Chondrocyte (in vitro differentiated cells): ENCODE results near the gene DSCAM. TPM values are rescaled to one million over a fixed set of nuclear protein-coding genes. Genes with fewer than 3 reads are reported as not detected.

ENCODE experiments used
- DNase-seq: peaks from one replicate; pipeline ENCODE4 v3.0.0; 2021; ENCODE audit warnings: mixed read lengths, low spot score
- H3K27ac Mint-ChIP-seq: one replicate; pipeline ENCODE4 v1.8.0; 2021; ENCODE audit warnings: mild to moderate bottlenecking, moderate library complexity, mixed read lengths; ENCODE audit not compliant: unreplicated experiment
- H3K27me3 Mint-ChIP-seq: 2 replicates; pipeline ENCODE4 v1.8.0; 2021; ENCODE audit warnings: low read depth, mixed read lengths
- H3K36me3 Mint-ChIP-seq: 2 replicates; pipeline ENCODE4 v1.8.0; 2021; ENCODE audit warnings: low read depth, mixed read lengths
- H3K4me1 Mint-ChIP-seq: 2 replicates; pipeline ENCODE4 v1.8.0; 2021; ENCODE audit warnings: low read depth, mild to moderate bottlenecking, mixed read lengths
- H3K4me3 Mint-ChIP-seq: one replicate; pipeline ENCODE4 v1.8.0; 2021; ENCODE audit warnings: mild to moderate bottlenecking, moderate library complexity, mixed read lengths; ENCODE audit not compliant: unreplicated experiment
- H3K9me3 Mint-ChIP-seq: 2 replicates; pipeline ENCODE4 v1.8.0; 2021; ENCODE audit warnings: low read depth, mixed read lengths
- CTCF ChIP-seq: fragments of 200-600 bp; sonication (generic); IDR thresholded peaks from 2 replicates; pipeline ENCODE4 v1.5.0; 2021; ENCODE audit warnings: antibody characterized with exemption, mild to moderate bottlenecking, moderate library complexity
- total RNA-seq: library from RNA; stranded (reverse); gene quantifications from 3 replicates; pipeline ENCODE4 v1.2.1, GENCODE V29; 2021

DSCAM gene
- total RNA-seq, 1 donor from 2014 or later = not detected

DNA sequence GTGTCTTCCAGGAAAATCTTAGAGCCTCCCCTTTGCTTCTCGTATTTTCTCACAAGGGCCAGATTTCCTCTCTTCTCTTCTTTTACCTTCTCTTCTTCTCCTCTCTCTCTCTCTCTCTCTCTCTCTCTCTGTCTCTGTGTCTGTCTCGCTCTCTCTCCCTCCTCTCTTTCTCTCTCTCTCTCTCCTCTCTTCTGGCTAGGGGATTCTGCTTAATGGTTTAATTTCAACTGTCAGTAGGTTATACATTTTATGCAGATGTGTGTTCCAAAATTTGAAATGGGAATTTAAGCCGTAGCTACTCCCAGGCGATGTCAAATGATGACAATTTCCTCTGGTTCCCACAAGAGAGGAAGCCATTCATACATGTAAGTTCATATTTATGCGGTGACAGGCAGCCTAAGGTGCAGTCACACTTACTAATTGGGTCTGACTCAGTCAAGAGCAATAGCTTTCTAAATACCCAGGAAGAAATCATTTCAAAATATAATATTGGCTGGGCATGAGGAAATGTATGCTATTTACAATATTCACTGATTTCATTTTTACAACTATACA lies 1.4 kb downstream of the DSCAM start:
- H3K9me3 Mint-ChIP-seq = no peaks in the 10 kb centered on the region
- H3K4me3 Mint-ChIP-seq = no peak overlapping the region
- DNase-seq = no peak
- no peak for TF ChIP-seq CTCF
- H3K36me3 Mint-ChIP-seq = no peaks in the 10 kb centered on the region
- no peak overlapping the region for H3K27ac Mint-ChIP-seq
- peaks cover 53% of the 10 kb centered on the region for H3K27me3 Mint-ChIP-seq
- H3K4me1 Mint-ChIP-seq = peaks cover 19% of the 10 kb centered on the region

DNA sequence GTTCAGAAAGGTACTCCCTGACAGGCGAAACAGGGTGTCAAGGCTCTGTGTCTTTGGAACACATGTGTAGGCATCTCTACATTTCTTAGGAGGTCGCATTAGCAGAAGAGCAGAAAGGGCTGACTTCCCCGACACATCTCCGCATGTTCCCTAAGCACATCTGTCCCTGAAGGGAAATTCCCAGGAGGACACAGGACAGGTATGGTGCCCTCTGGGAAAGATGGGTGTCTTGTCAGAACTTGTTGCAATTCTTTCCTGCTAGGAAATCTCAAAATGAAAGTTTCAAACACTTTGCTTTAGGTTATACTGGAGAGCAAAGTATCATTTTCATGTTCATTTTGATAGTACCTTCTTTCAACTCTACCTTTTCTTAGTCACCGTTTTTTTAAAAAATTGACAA lies 2.0 kb downstream of the DSCAM start:
- Mint-ChIP-seq H3K27ac (no peak overlapping the region), H3K4me3 (no peak overlapping the region), H3K9me3 (no peaks in the 10 kb centered on the region), H3K27me3 (peaks cover 58% of the 10 kb centered on the region), H3K36me3 (no peaks in the 10 kb centered on the region), H3K4me1 (peaks cover 22% of the 10 kb centered on the region)
- no peak for TF ChIP-seq CTCF
- DNase-seq = no peak

- peaks cover 46% of the 10 kb centered on the region for H3K27me3 Mint-ChIP-seq
- H3K9me3 Mint-ChIP-seq = no peaks in the 10 kb centered on the region
- no peak overlapping the region for H3K4me3 Mint-ChIP-seq
- TF ChIP-seq CTCF = peak; percentile 35
- H3K27ac Mint-ChIP-seq = no peak overlapping the region
- H3K4me1 Mint-ChIP-seq = peaks cover 24% of the 10 kb centered on the region
- no peak for DNase-seq
- H3K36me3 Mint-ChIP-seq = no peaks in the 10 kb centered on the region
These were observed 4.8 kb downstream of the DSCAM start for GRCh38 chr21:40842197-40842552.

DNA sequence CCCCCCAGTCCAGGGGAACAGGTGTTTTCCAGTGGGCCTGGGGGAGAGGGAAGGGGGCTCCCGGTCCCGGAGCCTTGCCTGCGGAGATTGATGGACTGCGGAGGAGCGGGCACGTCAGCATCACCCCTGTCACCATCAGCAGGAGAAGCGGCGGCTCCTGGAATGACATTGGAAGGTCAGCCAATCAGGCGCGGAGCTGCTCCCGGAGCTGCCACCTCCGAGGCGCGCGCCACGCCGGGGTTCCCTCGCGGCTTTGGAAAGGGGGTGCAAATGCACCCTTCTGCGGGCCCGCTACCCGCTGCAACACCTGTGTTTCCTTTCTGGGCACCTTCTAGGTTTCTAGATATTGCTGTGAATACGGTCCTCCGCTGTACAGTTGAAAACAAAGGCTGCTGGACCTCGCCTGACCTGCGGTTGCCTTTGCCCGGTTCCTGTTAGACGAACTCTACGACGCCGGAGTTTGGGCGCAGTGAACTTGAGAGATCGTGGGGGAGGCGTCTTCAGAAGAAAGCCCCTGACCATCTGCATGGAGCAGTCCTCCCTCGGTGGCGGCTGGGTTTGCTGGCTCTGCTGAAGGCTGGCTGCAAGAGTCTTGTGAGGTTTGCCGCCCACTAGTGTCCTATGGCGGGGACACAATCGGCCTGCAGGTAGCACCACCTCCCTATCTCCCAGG lies 5.3 kb downstream of the DSCAM start:
- no peak for DNase-seq
- Mint-ChIP-seq H3K27ac (no peak overlapping the region), H3K27me3 (peaks cover 44% of the 10 kb centered on the region), H3K36me3 (no peaks in the 10 kb centered on the region), H3K9me3 (no peaks in the 10 kb centered on the region), H3K4me1 (peaks cover 20% of the 10 kb centered on the region), H3K4me3 (peak overlapping the region; percentile 55)
- TF ChIP-seq CTCF = peak; percentile 64

DNA sequence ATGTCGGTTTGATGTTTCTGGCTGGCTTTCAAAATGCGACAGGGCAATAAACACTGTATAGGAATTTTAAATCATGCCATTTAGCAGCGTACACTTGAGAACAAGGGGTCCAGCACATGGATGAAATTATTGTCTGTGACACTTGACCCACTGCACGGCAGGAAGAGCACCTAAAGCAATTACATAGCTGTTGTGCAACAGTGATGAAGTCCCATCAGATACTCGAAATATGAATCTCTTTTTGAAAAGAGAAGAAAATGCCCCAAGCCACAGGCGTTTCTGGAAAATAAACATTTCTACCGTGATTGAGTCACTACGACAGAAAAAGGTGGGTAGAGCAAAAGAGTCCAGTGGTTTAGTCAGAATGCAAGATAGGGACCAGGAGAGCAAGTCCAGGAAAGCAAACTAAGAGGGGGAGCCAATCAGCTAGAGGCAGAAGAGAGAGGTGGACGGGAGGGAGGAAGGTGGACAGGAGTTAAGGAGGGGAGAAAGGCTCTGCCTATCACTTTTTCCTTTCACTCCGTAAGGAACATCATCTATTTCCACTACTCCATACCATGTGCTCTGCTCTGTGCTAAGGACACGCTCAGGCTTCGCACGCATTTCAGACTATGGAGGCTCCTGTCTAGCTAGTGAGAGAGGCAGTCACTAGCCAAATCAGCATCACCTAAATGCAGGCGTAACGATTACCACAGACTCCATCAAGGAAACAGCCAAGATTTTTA lies 6.4 kb downstream of the DSCAM start:
- Mint-ChIP-seq H3K9me3 (peaks cover 2% of the 10 kb centered on the region), H3K4me3 (no peak overlapping the region), H3K27ac (no peak overlapping the region), H3K4me1 (peaks cover 20% of the 10 kb centered on the region), H3K27me3 (peaks cover 38% of the 10 kb centered on the region), H3K36me3 (no peaks in the 10 kb centered on the region)
- no peak for TF ChIP-seq CTCF
- DNase-seq = no peak
